DMS153 treated with DMSO at 0.1 percent for 48 hours (cell line): Measurements from ENCODE around the gene KCNN3.

Experiments
- DNase-seq: peaks from one replicate; lab custom pipeline; 2025; ENCODE audit not compliant: unreplicated experiment; lab: John Stamatoyannopoulos, UW

Gene KCNN3

DNA sequence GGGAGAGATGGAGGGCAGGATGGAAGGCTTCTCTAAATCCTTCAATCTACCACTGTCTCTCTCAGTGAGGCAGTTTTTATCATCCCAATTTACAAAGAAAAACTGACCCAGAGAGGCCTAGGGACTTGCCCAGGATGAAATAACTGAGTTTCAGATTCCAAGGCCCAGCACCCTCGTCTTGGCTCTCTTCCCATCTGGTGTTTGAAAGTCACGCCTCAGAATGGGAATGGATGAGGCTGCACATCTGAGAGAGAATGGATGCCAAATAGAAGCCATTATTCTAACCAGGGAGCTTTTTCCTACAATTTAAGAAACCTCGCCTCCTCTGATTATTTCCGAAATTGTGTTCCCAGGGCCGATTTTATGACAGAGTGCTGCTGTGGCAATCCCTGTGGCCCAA is 10.6 kb upstream of the KCNN3 start:
- DNase-seq: no peak

DNA sequence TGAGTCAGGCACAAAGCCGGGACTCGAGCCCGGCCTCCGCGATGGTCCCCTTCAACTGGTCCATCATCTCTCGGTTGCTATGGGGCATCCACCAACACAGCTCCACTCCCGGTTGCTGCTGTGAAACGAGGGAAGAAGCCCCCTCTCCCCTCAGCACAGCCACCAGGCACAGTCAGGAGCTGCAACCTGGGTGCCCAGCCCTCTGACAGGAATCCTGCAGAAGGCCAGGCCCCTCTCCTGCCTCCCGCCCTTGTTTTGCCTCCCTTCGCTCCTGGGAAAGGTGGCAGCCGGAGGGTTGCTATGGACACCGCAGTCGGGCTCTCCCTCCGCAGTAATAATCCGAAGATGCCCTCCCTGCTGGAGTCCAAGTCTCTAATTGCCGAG is 8.9 kb upstream of the KCNN3 start:
- DNase-seq: no peak

DNA sequence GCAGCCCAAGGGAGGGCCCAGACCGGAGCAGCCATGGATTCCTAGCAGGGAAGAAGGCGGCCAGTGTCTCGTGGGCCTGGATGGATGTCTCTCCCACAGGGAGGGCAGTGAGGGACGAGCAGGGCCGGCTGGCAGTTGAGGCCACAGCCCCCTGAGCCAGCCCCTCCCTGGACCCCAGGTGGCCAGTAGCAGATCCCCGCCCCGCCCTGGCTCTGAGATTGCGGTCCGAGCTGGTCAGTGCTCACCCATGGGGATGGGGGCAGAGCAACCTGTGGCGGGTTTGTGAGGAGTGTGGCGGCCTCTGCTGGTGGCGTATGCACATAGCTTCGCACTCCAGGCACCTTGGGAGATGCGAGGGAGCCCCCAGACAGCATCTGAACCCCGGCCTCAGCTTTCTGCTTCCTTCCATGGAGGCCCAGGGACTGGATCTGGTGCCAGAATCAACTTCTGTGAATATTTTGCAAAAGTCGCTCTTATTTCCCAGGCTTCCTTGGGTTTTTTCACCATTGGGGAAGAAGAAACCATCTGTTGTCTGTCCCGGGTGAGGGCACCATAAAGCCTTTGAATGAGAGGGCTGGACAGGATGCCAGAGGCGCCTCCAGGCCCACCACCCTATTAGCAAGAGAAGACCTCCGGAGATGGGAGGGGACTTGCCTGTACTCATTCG is 8.4 kb upstream of the KCNN3 start:
- peak; percentile 83 for DNase-seq

DNA sequence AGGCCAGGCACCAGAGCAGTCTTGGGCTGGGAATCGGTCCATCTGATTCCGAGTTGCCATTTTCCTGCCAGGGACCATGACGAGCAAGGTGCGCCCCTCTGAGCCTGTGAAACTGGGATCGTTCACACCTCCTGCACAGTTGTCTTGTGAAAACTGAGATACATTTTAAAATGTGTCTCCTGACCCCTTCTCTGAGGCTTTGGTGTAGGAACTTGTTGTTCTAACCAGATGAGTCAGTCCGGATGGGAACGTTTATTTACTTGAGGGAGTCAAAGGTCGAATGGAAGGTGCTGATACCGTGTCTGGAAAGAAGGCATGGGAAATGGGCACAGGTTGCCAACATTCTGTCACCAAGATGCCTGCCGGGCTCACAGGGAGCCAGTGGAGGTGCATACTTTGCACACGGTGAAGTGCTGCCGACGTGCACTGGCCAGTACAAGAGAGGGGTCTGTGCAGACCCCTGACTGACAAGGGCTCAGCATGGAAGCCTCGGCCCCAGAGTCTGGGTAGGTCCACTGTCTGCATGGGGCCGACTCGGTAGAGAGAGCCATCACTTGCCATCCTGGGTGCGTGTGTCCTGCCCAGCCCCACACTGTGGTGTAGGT is 7.4 kb upstream of the KCNN3 start:
- DNase-seq: no peak

DNA sequence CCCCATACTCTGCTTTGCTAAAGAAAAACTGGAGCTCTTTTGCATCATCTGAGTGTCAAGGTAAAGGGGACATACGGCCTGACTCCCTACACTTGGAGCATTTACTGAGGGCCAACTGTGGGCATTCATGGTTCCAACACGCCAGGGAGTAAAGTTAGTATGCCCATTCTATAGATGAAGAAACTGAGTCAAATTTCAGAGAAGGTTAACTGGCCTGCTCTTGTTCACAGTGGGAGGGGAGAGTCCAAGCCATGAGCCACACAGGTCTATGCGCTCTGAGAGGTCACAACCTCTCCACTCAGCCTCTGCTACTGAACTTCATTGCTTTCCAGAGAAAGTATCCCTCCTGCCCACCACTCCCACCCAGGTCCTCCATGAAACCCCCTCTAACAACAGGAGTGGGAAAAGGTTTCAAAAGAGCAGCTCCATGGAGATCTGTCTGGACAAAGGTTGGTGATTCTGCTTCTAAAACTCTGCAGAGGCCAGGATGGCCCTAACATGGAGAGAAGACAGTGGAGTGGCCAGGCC is 6.8 kb upstream of the KCNN3 start:
- no peak for DNase-seq

DNA sequence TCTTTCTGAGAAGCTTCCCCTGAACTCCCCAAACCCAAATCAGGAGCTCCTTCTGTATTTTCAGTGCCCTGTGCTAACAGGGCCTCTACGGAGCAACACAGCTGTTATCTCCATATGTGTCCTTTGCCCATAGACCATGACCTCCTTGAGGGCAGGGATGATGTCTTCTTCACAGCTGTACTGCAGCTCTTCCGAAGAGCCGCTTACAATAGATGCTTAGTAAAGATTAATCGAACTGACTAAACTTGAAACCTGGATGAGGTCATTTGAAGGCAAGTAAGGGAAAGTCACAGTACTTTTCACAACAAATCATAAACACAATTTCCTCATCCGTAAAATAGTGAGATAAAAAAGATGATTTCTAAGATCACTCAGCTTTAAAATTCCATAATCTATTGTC is 4.4 kb upstream of the KCNN3 start:
- no peak for DNase-seq

DNA sequence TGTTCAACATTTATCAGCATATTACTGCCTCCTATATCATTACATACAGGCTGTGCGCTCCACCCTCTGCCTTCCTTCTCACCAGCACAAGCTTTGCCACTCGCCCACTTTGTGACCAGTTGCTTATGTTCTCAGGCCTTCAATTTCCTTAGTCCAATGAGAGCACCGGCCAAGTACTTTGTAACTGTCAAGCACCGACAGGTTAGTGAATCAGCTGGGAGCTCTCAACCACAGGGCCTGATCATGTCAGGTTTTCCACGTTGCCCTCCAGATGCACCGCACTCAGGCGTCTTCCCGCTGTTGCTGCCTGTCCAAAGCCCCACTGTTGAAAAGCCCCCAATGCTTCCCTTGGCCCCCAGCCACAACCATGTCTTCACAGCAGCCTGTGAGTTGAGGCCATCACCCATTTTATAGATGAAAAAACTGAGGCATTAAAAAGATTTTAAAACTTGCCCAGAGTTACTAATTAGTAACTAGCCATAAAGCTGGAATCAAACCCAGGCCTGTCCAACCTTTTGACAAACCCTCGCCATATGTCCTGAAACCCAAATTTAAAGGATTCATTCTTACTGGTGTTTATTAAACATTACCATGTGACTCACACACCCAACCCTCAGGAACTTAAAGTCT is 3.4 kb upstream of the KCNN3 start:
- DNase-seq: no peak

DNA sequence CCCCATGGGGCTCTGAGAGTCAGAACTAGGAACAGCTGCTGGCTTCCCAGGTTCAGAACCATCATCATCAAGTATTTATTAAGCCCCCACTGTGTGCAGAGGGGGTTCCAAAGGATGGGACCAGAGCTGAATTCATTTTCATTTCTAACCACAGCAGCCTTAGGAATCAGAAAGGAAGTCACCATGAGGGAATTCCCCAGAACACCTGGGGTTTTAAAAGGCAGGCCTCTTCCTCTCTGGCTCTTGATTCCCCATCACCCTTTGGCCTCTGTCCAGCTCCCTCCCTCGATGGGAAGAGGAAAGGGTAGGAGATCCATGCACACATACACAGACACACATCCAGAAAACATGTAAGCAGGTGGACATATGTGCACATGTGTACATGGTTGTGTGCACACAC is 1.3 kb upstream of the KCNN3 start:
- DNase-seq: peak; percentile 29

DNA sequence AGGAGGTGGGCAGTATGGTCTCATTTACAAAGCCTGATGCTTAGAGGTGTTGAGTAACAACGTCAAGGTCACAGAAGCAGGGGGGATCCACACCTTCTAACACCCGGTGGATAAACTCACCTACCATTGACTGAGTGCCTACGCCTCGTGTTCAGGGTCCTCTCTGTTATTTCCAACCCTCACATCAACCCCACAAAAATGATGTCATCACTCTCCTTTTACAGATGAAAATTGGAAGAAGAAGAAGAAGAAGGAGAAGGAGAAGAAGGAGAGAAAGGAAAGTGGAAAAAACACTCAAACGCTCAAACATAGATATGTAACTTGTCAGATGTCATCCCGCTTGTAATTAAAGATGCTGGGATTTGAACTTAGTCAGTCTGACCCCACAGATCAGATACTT is 653 bp upstream of the KCNN3 start:
- DNase-seq: no peak

DNA sequence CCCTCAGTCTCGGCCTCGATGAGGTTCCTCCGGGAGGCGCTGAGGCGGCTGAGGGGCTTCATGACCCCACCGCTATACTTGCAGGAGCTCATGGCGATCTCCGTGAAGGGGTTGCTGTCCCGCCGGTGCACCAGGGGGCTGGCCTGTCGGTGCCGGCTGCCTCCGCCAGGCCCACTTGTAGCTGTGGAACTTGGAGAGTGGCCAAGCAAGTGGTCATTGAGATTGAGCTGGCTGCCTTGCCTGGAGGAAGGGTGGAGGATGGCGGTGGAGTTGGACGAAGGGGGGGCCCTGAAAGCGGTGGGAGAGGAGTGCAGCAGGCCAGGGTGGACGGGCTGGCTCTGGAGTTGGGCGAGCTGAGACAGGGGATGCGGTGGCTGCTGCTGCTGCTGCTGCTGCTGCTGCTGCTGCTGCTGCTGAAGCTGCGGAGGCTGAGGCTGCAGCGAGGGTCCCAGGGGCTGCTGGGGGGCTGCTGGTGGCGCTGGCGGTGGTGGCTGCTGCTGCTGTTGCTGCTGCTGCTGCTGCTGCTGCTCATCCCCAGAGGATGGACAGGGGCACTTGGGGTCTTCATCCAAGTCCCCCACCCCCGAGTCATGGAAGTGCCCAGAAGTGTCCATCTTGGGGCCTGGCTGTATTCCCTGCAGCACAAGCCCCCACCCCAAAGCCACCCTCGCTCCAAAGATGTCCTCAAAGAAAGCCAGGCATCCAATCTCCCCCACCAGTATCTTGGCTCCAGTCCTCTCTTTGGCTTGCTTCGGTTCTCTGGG is 548 bp downstream of the KCNN3 start:
- peak; percentile 18 for DNase-seq

DNA sequence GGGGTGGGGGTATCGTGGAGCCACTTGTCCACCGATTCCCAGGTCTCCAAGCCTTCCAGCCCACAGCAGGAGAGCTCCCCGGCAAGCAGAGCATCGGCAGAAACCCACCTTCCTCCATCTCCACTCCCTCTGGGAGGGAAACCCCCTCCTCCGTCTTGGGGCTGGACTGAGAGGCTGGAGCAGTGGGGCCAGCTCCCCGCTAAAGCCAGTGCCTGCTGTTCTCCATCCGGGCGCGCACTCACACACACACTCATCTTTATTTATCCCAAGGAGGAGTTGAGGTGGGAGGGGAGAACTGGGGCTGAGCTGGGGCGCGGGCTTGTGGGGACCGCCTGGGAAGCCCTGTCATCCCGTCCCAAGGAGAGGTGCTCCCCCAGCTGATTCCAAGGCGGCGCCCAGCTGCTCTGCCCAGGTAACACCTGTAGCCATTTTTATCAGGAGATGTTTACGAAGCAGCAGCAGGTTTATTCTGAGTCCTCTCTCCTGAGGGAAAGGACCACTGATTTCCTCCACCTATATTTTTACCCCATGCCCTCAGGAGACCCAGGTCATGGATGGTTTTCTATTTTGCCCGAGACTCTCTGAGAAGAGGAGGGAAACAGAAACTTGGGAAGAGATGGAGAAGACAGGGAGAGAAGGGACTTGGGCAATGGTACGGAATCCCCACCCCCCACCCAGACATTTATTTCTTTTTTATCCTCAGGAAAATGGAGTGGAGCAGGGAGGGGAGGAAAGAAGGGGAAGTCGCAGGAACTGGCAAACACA is 2.1 kb downstream of the KCNN3 start:
- DNase-seq: no peak

DNA sequence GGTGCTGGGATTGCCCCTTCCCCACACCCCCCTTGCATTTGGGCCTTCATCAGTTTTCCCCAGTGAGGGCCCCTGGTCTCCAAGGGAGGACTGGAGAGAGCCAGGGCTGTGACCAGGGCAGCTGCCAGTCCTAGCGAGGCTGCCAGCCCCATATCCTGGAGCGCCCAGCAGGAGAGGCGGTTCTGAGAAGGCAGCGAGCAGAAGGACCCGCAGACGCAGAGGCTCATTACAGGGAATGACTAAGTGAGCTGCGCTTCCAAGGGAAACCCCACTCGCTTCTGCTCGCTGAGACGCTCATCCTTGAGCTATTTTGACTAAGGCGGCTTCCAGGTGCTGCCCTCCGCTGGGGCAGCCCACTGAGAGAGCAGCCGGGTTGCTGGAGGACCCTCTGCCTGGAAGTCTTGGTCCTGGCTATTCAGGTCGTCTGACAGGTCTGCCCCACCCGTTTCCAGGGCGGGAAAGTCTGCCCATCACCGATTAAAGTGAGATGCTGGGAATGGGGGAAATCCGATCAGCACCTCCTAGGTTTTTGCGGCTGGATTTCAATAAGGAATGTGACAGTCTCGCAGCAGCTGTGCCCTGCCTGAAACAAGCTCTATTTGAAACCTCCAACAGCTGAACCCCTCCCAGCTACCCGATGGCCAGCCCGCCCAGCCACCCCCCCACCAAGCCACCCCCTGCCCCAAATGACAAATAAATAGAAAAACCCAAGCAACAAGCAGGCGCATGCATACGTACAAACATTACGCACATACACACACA is 2.8 kb downstream of the KCNN3 start:
- no peak for DNase-seq

DNA sequence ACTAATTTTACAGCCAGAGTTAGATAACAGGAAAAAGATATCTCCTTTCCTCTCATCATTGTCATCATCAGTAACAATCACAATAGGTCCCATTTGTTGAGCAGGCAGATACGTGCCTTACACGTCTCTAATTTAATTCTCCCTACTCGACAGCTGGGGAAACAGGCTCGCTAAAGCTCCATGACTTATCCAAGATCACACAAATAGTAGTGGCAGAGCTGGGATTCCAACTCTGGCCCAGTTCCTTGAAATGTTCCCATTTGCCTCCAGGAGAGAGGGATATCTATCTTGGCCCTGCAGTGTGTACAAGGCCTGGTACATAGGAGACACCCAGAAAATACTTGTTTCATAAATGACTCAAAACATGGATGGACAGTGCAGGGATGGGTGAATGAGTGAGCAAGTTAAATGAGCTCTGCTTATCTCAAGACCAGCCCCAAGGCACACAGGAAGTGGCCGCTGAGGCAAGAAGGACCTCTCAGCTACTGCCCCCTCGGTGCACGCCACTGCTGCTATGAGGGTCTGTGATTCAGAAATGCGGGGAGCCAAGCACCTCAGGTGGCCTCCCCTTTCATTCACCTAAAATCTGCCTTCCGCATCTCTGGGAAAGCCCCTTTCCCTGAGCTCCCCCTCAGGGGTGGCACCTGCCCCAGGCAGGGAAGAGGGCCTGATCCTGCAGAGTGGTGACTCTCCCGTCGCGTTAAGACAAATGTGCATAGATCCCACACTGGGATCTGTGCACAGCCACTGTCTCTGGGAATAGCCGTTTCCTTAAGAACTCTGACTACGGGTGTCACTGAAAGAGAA is 3.6 kb downstream of the KCNN3 start:
- no peak for DNase-seq

DNA sequence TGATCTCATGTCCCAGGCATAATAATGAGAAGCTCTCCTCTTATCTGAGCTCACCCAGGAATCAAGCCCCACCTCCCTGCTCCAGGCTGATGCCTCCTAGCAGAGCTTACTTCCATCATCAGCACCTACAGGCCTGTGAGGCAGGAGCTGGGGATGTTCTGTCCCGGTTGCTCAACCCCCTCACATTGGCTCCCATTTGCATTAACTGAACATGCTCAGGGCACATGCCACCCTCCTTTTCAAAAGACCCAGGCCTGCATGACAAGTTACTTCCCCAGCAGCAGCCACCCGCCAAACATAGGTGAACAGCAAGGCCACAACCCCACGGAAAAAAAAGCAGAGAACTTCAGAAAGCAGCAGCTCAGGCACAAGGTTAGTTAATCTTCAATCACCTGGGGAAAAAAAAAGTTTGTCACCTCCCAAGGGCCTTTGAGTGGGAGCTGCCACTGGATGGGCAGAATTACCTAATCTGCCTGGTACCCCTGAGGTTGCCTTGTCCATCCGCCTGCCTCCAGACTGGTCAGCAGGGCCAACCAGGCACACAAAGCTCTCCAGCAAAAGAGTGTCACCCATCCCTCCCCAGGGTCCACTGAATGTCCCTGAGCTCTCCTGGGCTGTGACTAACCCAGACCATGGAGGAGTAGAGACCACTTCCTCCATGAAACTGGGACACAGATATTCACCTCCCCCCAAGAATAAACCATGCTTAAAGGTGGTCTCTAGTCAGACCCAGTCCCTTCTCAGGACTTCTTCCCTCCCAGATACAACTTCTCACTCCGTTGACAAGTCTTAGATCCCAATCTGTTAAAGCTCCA is 4.4 kb downstream of the KCNN3 start:
- DNase-seq: no peak

DNA sequence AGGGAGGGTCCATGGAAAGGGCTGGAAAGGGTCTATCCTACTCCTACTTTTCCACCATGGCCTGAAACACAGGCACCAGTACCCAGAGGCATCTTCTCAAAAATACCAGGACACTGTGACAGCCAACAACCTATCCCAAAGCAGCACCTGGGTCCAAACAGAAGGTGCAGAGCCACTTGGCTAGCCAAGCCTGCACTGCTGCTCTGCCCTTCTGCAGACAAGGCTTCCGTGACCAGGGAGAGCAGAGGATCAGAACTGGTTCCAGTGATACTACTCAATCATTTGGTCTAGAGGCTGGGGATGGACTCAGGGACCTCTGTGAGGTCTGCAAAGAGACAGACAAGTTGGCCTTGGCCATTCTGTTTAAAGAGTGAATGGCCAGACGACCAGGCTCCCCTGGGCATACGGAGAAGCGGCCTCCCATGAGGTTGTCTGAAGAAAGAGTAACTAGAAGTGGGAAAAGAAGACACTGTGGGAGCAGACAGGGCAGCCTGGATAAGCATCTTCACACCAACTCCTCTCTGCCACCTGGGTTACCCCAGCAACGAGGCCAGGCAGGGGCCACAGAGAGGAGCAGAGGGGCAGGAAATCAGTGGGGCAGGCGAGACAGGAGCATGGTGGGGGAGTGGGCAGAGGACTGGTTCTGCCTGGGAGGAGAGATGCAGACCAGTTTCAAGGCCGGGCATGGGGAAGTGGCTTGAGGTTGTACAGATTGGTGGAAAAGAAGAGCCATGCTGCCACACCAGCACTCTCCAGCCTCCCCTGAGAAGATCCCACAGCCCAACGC is 5.7 kb downstream of the KCNN3 start:
- DNase-seq: no peak

DNA sequence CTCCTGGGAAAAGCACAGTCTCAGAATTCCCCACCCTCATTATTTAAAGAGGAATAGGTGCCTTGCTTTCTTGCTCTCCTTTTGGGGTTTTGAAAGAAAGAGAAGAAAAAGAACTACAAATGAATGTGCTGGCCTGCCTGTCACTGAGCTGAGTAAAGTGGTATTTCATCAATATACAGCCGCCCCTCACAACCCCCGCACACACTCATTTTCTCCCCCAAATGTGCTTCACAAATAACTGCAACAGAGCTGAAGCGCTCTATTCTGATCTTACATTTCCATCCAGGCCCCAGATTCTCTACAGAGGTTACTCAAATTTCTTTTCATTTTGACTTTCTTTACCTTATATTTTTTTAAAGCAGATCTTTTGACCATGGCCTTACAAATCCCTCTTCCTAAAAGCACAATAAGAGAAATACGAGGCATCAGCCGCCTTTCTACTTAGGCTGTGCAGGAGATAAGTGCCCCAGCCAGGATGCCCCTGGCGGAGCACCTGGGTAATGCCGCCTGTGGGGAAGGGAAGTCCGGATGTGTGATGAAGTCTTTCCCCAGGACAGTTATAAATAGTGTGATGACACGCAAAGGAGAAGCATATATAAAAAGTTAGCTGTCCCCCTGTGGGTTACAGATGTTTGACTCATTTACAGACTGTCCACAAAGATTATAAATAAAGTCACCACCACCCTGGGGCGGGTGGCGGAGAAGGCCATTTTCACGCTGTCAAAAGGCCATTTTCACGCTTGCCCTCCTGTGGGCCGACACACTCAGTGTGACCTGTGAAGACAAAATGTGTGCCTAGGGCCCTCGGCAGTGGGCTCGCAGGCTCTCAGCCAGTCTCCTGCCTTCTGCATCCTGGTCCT is 6.5 kb downstream of the KCNN3 start:
- peak; percentile 10 for DNase-seq

DNA sequence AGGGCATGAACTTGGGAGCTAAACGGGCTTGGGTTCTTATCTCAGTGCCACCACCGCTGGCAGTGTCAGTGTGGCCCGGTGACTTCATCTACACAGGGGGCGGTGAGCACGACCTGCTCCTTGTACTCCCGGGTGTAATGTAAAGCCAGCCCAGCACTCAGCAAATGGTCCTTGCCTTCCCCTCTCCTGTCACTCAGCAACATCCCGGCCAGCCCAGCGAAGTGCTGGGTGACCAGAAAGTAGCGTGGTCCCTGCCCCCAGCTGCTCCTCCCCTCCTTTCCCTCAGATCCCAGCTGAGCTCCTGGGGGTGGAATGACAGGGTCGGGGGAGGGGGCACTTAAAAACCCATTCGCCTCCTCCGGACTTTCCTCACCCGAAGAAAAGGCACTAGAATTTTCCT is 7.2 kb downstream of the KCNN3 start:
- DNase-seq: no peak
